ENCODE measurements around the gene RRAD. TPM values are rescaled to one million over a fixed set of nuclear protein-coding genes. Genes with fewer than 3 reads are reported as not detected.

RRAD gene
- total RNA-seq, 6 experiments from 2014 or later, result 0.51 to 7.7 (median 3.0) TPM; not detected in 1

DNA sequence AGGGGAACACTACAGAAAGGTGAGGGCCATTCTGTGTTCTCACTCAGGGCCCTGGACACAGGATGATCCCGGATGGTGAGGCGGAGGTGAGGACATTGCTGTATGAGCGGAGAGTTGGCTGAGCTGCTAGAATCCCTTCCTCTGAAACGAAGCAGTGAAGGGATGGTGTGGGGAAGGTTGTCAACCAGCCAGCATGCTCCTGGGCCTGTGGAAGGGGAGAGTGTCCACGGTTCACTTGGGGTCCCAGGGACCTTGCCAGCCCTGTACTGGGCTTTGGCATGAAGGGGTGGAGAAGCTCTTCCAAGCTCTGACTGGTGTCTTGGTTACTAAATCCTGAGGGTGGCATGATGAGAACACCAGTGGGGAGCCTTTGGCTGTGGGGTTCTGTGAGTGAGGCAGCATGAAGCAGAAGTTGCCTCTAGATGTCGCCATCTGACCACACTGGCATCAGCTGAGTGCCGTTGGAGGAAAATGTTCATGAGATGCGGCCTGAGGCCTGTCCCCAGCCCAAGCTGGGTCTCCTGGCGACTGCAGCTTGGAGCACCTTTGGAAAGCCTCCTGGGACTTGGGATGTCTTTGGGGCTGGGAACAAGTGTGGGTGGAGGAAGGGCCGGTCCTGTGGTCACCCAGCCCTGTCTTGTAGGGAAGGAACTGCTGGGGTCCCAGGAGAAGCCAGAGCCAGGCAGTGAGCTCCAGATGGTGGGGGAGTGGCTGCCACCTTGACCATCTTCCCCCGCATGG is 30.2 kb downstream of the RRAD start:
- intact Hi-C loops (cut with DNase I), result loop anchor here in 1 of 2 donors (5.0 kb wide), 1 partner anchor 47 kb away; no protein-coding TSS in a partner anchor
- no peaks in the 10 kb centered on the region for H3K9me3 ChIP-seq
- DNase-seq (peak; percentile 54 to 74 (median 70)), ATAC-seq (peak; percentile 77 to 86 (median 80))
- peaks cover 0 to 16% (median 7%) of the 10 kb centered on the region in 4 donors for H3K4me1 ChIP-seq
- H3K4me3 ChIP-seq, result no peak overlapping the region
- H3K27ac ChIP-seq, result no peak overlapping the region
- H3K27me3 ChIP-seq, result no peaks in the 10 kb centered on the region
- TF ChIP-seq, protein P1, sequence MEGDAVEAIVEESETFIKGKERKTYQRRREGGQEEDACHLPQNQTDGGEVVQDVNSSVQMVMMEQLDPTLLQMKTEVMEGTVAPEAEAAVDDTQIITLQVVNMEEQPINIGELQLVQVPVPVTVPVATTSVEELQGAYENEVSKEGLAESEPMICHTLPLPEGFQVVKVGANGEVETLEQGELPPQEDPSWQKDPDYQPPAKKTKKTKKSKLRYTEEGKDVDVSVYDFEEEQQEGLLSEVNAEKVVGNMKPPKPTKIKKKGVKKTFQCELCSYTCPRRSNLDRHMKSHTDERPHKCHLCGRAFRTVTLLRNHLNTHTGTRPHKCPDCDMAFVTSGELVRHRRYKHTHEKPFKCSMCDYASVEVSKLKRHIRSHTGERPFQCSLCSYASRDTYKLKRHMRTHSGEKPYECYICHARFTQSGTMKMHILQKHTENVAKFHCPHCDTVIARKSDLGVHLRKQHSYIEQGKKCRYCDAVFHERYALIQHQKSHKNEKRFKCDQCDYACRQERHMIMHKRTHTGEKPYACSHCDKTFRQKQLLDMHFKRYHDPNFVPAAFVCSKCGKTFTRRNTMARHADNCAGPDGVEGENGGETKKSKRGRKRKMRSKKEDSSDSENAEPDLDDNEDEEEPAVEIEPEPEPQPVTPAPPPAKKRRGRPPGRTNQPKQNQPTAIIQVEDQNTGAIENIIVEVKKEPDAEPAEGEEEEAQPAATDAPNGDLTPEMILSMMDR (IDR thresholded peaks at IDR 0.05), result peak; percentile 82 to 85 (median 82)
- TF ChIP-seq POLR2A (IDR thresholded peaks at IDR 0.05), result no peak
- WGBS (ENCODE audit: insufficient coverage, low coverage, low lambda C conversion rate, missing lambda C conversion rate), result 23% methylated on average over 8 of the region's 11 CpGs
- no peaks in the 10 kb centered on the region for H3K36me3 ChIP-seq

- Histone ChIP-seq H3K9me3 (no peaks in the 10 kb centered on the region), H3K27ac (no peak overlapping the region), H3K4me1 (peaks cover 0 to 5% (median 1%) of the 10 kb centered on the region in 4 donors), H3K27me3 (no peaks in the 10 kb centered on the region), H3K36me3 (no peaks in the 10 kb centered on the region), H3K4me3 (no peak overlapping the region)
- ATAC-seq (no peak), DNase-seq (peak in 1 of 3 donors; percentile 23)
- intact Hi-C loops (cut with DNase I), result no loop called here
- no peak for TF ChIP-seq POLR2A (IDR thresholded peaks at IDR 0.05)
- TF ChIP-seq, protein P1 (IDR thresholded peaks at IDR 0.05), result no peak
- 100% methylated on average over 2 of the region's 2 CpGs for WGBS (ENCODE audit: insufficient coverage, low coverage, low lambda C conversion rate, missing lambda C conversion rate)
Observed at GRCh38 chr16:66894055-66894454, 31.3 kb downstream of the RRAD start.

DNA sequence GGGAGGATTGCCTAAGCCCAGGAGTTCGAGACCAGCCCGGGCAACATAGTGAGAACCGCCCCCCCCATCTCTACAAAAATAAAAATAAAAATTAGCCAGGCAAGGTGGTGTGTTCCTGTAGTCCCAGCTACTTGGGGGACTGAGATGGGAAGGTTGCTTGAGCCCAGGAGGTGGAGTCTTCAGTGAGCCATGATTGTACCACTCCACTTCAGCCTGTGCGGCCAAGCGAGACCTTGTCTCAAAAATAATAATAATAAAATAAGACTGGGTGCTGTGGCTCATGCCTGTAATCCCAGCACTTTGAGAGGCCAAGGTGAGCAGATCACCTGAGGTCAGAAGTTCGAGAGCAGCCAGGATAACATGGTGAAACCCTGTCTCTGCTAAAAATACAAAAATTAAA is 33.5 kb downstream of the RRAD start:
- Histone ChIP-seq H3K27ac (no peak overlapping the region), H3K36me3 (peaks cover 0 to under 1% (median 0%) of the 10 kb centered on the region in 4 donors), H3K9me3 (no peaks in the 10 kb centered on the region), H3K27me3 (no peaks in the 10 kb centered on the region), H3K4me1 (peaks cover 0 to 4% (median 0%) of the 10 kb centered on the region in 4 donors), H3K4me3 (no peak overlapping the region)
- ATAC-seq (no peak), DNase-seq (no peak)
- 81% methylated on average over 3 of the region's 6 CpGs for WGBS (ENCODE audit: insufficient coverage, low coverage, low lambda C conversion rate, missing lambda C conversion rate)
- intact Hi-C loops (cut with DNase I), result no loop called here
- no peak for TF ChIP-seq POLR2A (IDR thresholded peaks at IDR 0.05)
- TF ChIP-seq, protein P1 (IDR thresholded peaks at IDR 0.05), result no peak

GRCh38 chr16:66891360-66891759 is 34.0 kb downstream of the RRAD start:
- ATAC-seq (peak; percentile 20 to 60 (median 40)), DNase-seq (no peak)
- Histone ChIP-seq H3K9me3 (no peaks in the 10 kb centered on the region), H3K36me3 (peaks cover 0 to 5% (median 0%) of the 10 kb centered on the region in 4 donors), H3K4me1 (peaks cover 0 to 4% (median 0%) of the 10 kb centered on the region in 4 donors), H3K4me3 (no peak overlapping the region), H3K27ac (no peak overlapping the region), H3K27me3 (no peaks in the 10 kb centered on the region)
- no peak for TF ChIP-seq POLR2A (IDR thresholded peaks at IDR 0.05)
- TF ChIP-seq, protein P1 (IDR thresholded peaks at IDR 0.05), result no peak
- WGBS (ENCODE audit: insufficient coverage, low coverage, low lambda C conversion rate, missing lambda C conversion rate), result 19% methylated on average over 4 of the region's 4 CpGs
- intact Hi-C loops (cut with DNase I), result no loop called here
